OCI-LY3 (cell line): ENCODE data around the gene ANKRD24.
"Not testable (repeated sequence)": the region's sequence is repeated elsewhere in the genome, so short reads cannot be mapped to it uniquely, and the experiment has no call there.

Experiments
- H2AFZ ChIP-seq: fragments of 200-600, 300-600 bp; shearing (Covaris generic); 2 replicates; pipeline ENCODE4 v1.6.0; 2014; ENCODE audit warnings: antibody characterized with exemption, low read depth, low read length
- H3K27ac ChIP-seq: fragments of 200-600, 300-600 bp; sonication (generic); 2 replicates; pipeline ENCODE4 v1.5.1; 2014; ENCODE audit warnings: mild to moderate bottlenecking, low read length, moderate library complexity, mixed read lengths
- H3K27me3 ChIP-seq: fragments of 200-600, 300-600 bp; sonication (generic); 2 replicates; pipeline ENCODE4 v1.6.1; 2014; ENCODE audit warnings: low read depth, low read length, mixed read lengths
- H3K36me3 ChIP-seq: fragments of 200-600, 300-600 bp; sonication (generic); replicated peaks from 2 replicates; pipeline ENCODE3; 2014; ENCODE audit warnings: low read depth, low read length, mixed read lengths
- H3K4me1 ChIP-seq: fragments of 300-600, 200-600 bp; sonication (generic); 2 replicates; pipeline ENCODE4 v1.6.1; 2014; ENCODE audit warnings: low read length, mixed read lengths
- H3K4me2 ChIP-seq: fragments of 200-600, 300-600 bp; sonication (generic); 2 replicates; pipeline ENCODE4 v1.6.1; 2014; ENCODE audit warnings: low read length, mixed read lengths
- H3K4me3 ChIP-seq: fragments of 300-600, 200-600 bp; sonication (generic); 2 replicates; pipeline ENCODE4 v1.5.1; 2014; ENCODE audit warnings: antibody characterized with exemption, mild to moderate bottlenecking, low read length, moderate library complexity
- H3K79me2 ChIP-seq: fragments of 300-600, 200-600 bp; shearing (Covaris generic); 2 replicates; pipeline ENCODE4 v1.6.1; 2014; ENCODE audit warnings: mild to moderate bottlenecking, low read length, mixed read lengths
- H3K9ac ChIP-seq: fragments of 300-600, 200-600 bp; shearing (Covaris generic); 2 replicates; pipeline ENCODE4 v1.6.0; 2014; ENCODE audit warnings: mild to moderate bottlenecking, low read length, moderate library complexity
- H3K9me3 ChIP-seq: fragments of 200-600, 300-600 bp; shearing (Covaris generic); 2 replicates; pipeline ENCODE4 v1.6.1; 2014; ENCODE audit warnings: low read length, mixed read lengths; ENCODE audit not compliant: insufficient read depth
- H4K20me1 ChIP-seq: fragments of 200-600, 300-600 bp; sonication (generic); 2 replicates; pipeline ENCODE4 v1.6.1; 2016; ENCODE audit warnings: low read length, mixed read lengths; ENCODE audit not compliant: insufficient read depth
- CTCF ChIP-seq: fragments of 200-600, 300-600 bp; sonication (generic); IDR thresholded peaks from 2 replicates; pipeline ENCODE4 v1.5.1; 2014; ENCODE audit warnings: antibody characterized with exemption, low read length, low read depth
- EZH2phosphoT487 ChIP-seq: fragments of 200-600 bp; shearing (Covaris generic); IDR thresholded peaks from 2 replicates; pipeline ENCODE4 v1.6.1; 2018; ENCODE audit warnings: antibody characterized with exemption, mixed run types, low read depth

ANKRD24 gene

GRCh38 chr19:4234862-4235201, 52.3 kb downstream of the ANKRD24 start:
- Histone ChIP-seq H3K9ac (no peak overlapping the region), H3K4me2 (no peak overlapping the region), H3K4me1 (peaks cover 29% of the 10 kb centered on the region), H3K27ac (no peak overlapping the region), H2AFZ (no peak overlapping the region), H4K20me1 (peaks cover 46% of the 10 kb centered on the region), H3K36me3 (peaks cover 75% of the 10 kb centered on the region), H3K79me2 (peaks cover 65% of the 10 kb centered on the region), H3K9me3 (no peaks in the 10 kb centered on the region), H3K4me3 (no peak overlapping the region), H3K27me3 (no peaks in the 10 kb centered on the region)
- TF ChIP-seq CTCF (no peak), EZH2phosphoT487 (no peak)

DNA sequence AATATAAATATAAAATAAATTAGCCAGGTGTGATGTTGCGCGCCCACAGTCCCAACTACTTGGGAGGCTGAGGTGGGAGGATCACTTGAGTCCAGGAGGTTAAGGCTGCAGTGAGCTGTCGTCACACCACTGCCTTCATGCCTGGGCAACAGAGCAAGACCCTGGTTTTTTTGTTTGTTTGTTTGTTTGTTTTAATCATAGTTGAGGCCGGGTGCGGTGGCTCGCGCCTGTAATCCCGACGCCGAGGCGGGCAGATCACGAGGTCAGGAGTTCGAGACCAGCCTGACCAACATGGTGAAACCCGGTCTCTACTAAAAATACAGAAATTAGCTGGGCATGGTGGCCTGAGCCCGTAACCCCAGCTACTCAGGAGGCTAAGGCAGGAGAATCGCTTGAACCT, 55.0 kb downstream of the ANKRD24 start:
- not testable (repeated sequence) for H3K27me3 ChIP-seq, H3K27ac ChIP-seq, H3K9me3 ChIP-seq, H3K4me3 ChIP-seq, H3K9ac ChIP-seq, H2AFZ ChIP-seq, H3K4me2 ChIP-seq
- Histone ChIP-seq H3K79me2 (peaks cover 38% of the 10 kb centered on the region), H4K20me1 (peaks cover 38% of the 10 kb centered on the region), H3K36me3 (peaks cover 69% of the 10 kb centered on the region), H3K4me1 (peaks cover 31% of the 10 kb centered on the region)

- Histone ChIP-seq H2AFZ (no peak overlapping the region), H3K36me3 (peaks cover 60% of the 10 kb centered on the region), H3K9ac (no peak overlapping the region), H3K79me2 (peaks cover 25% of the 10 kb centered on the region), H3K4me1 (peaks cover 26% of the 10 kb centered on the region), H3K4me2 (no peak overlapping the region), H3K9me3 (no peaks in the 10 kb centered on the region), H4K20me1 (peaks cover 25% of the 10 kb centered on the region), H3K27ac (no peak overlapping the region), H3K4me3 (no peak overlapping the region), H3K27me3 (no peaks in the 10 kb centered on the region)
- no peak for TF ChIP-seq CTCF
- TF ChIP-seq EZH2phosphoT487, result no peak
Observed at GRCh38 chr19:4238831-4239230, 56.3 kb downstream of the ANKRD24 start.

- peak overlapping the region; percentile 63 for H3K4me2 ChIP-seq
- H3K9me3 ChIP-seq, result no peaks in the 10 kb centered on the region
- H3K79me2 ChIP-seq, result peaks cover 2% of the 10 kb centered on the region; the same call in 1 of the 2 replicates
- H3K9ac ChIP-seq, result peak overlapping the region; percentile 51
- no peaks in the 10 kb centered on the region for H3K27me3 ChIP-seq
- peaks cover 3% of the 10 kb centered on the region for H4K20me1 ChIP-seq
- TF ChIP-seq EZH2phosphoT487 (no peak), CTCF (no peak)
- H2AFZ ChIP-seq, result no peak overlapping the region
- peaks cover 33% of the 10 kb centered on the region for H3K4me1 ChIP-seq
- H3K36me3 ChIP-seq, result peaks cover 55% of the 10 kb centered on the region
- peak overlapping the region; percentile 54 for H3K4me3 ChIP-seq
- H3K27ac ChIP-seq, result peak overlapping the region; percentile 95
Observed at GRCh38 chr19:4241824-4242430, 59.4 kb downstream of the ANKRD24 start.

DNA sequence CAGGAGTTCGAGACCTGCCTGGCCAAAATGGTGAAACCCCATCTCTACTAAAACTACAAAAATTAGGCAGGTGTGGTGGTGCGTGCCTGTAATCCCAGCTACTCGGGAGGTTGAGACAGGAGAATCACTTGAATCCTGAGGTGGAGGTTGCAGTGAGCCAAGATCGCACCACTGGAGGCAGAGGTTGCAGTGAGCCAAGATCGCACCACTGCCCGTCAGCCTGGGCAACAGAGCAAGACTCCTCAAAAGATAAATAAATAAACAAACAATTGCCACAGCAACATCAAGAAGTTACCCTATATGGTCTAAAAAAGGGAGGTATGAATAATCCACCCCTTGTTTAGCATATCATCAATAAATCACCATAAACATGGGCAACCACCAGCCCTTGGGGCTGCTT, 63.4 kb downstream of the ANKRD24 start:
- Histone ChIP-seq H3K27ac (peak overlapping the region; percentile 87; the same call in 1 of the 2 replicates), H3K36me3 (peaks cover 51% of the 10 kb centered on the region), H3K4me3 (peak overlapping the region; percentile 80; the same call in 1 of the 2 replicates), H3K4me1 (peaks cover 37% of the 10 kb centered on the region), H3K4me2 (peak overlapping the region; percentile 69)
- H3K27me3 ChIP-seq, H4K20me1 ChIP-seq, H3K79me2 ChIP-seq, H2AFZ ChIP-seq, H3K9me3 ChIP-seq, H3K9ac ChIP-seq: not testable (repeated sequence)
